GM12878 (cell line): ENCODE results near the gene TPPP3. TPM values are rescaled to one million over a fixed set of nuclear protein-coding genes. Genes with fewer than 3 reads are reported as not detected.
"Not testable (repeated sequence)": the region's sequence is repeated elsewhere in the genome, so short reads cannot be mapped to it uniquely, and the experiment has no call there.

Experiments
- ATAC-seq: fragments of 200-7000 bp; cut with Tn5 transposase; 3 replicates; pipeline ENCODE4 v1.9.1; 2020; ENCODE audit warnings: mild to moderate bottlenecking, moderate library complexity
- BruUV-seq: library from RNA; stranded (reverse); fragments of 400-500 nt; replicated peaks from 2 replicates; lab custom pipeline; 2021; lab: Mats Ljungman, UMichigan
- CTCF ChIA-PET: fragments of 300-600 bp; sonication (Branson Sonifier 250); formaldehyde crosslinking; extraction: SDS; loops from one replicate; lab custom pipeline; 2021; ENCODE audit warnings: inconsistent platforms; lab: Yijun Ruan, JAX
- POLR2A ChIA-PET: fragments of 350-600 bp; formaldehyde crosslinking; extraction: SDS; loops from one replicate; lab custom pipeline; 2021; ENCODE audit warnings: inconsistent platforms; lab: Charles Lee
- RAD21 ChIA-PET: fragments of 300-600 bp; sonication (Branson Sonifier 250); formaldehyde crosslinking; loops from one replicate; lab custom pipeline; 2023; ENCODE audit warnings: antibody characterized with exemption; ENCODE audit not compliant: unreplicated experiment; lab: Charles Lee
- SMC1A ChIA-PET: fragments of 300-600 bp; sonication (Branson Sonifier 250); formaldehyde crosslinking; loops from one replicate; lab custom pipeline; 2023; ENCODE audit not compliant: unreplicated experiment, uncharacterized antibody; lab: Charles Lee
- DNase-seq: peaks from one replicate; pipeline ENCODE4 v3.0.0-alpha.2; 2011; ENCODE audit warnings: low read depth, low spot score
- FAIRE-seq: peaks from 3 replicates; lab custom pipeline; 2011; peaks lifted over from hg19 to GRCh38; lab: Jason Lieb, UNC
- H2AFZ ChIP-seq: 2 replicates; pipeline ENCODE4 v1.6.0; 2011; ENCODE audit warnings: low read depth, low read length, control low read depth; ENCODE audit not compliant: control insufficient read depth
- H3K27ac ChIP-seq: 2 replicates; pipeline ENCODE4 v1.5.1; 2011; ENCODE audit warnings: control low read depth; ENCODE audit not compliant: control insufficient read depth, insufficient read depth
- H3K27me3 ChIP-seq, 2 experiments: replicated peaks in 1 of 2; 2 replicates each; pipeline versions ENCODE4 v1.6.0 to v1.6.1; 2011; ENCODE audit warnings: low read length in 1 of 2; ENCODE audit not compliant: control insufficient read depth in 2 of 2, insufficient read depth in 2 of 2
- H3K36me3 ChIP-seq, 2 experiments: 2 replicates each; pipeline ENCODE4 v1.5.1; 2011; ENCODE audit warnings: low read length in 1 of 2; ENCODE audit not compliant: control insufficient read depth in 2 of 2, insufficient read depth in 2 of 2
- H3K4me1 ChIP-seq: 2 replicates; pipeline ENCODE4 v1.6.1; 2011; ENCODE audit warnings: mild to moderate bottlenecking, low read length, moderate library complexity, mixed read lengths; ENCODE audit not compliant: control insufficient read depth, insufficient read depth
- H3K4me2 ChIP-seq: 2 replicates; pipeline ENCODE4 v1.6.0; 2011; ENCODE audit warnings: control low read depth; ENCODE audit not compliant: control insufficient read depth, insufficient read depth
- H3K4me3 ChIP-seq: fragments of 200-600 bp; sonication (generic); 2 replicates; pipeline ENCODE4 v1.5.1; 2016
- H3K79me2 ChIP-seq: 2 replicates; pipeline ENCODE4 v1.6.0; 2011; ENCODE audit warnings: low read length; ENCODE audit not compliant: control insufficient read depth, insufficient read depth
- H3K9ac ChIP-seq: 2 replicates; pipeline ENCODE4 v1.8.0; 2011; ENCODE audit warnings: low read length, control low read depth, mixed read lengths; ENCODE audit not compliant: control insufficient read depth, insufficient read depth
- H3K9me3 ChIP-seq: replicated peaks from 3 replicates; pipeline ENCODE4 v1.5.1; 2011; ENCODE audit warnings: mild to moderate bottlenecking, low read length; ENCODE audit not compliant: control insufficient read depth, insufficient read depth
- H4K20me1 ChIP-seq: 2 replicates; pipeline ENCODE4 v1.6.0; 2011; ENCODE audit not compliant: control insufficient read depth, insufficient read depth
- CTCF ChIP-seq, 3 experiments: IDR thresholded peaks in 2 of 3; conservative IDR thresholded peaks in 1 of 3; 2 replicates each; pipeline ENCODE4 v1.5.1; 2011; ENCODE audit warnings: low read depth in 3 of 3, low read length in 3 of 3, mild to moderate bottlenecking in 3 of 3, control low read depth in 2 of 3, moderate library complexity in 2 of 3, inconsistent platforms in 1 of 3, mixed read lengths in 1 of 3; ENCODE audit not compliant: control insufficient read depth in 2 of 3, insufficient read depth in 1 of 3; ENCODE audit errors: extremely low read depth in 1 of 3
- MLLT1 ChIP-seq: fragments of 450-650 bp; IDR thresholded peaks from 2 replicates; pipeline ENCODE4 v1.6.1; 2016; ENCODE audit warnings: mild to moderate bottlenecking
- RAD21 ChIP-seq: IDR thresholded peaks from 2 replicates; pipeline ENCODE4 v1.6.1; 2011; ENCODE audit warnings: mild to moderate bottlenecking, low read depth, low read length, moderate library complexity; ENCODE audit not compliant: insufficient read depth
- SMAD5 ChIP-seq: IDR thresholded peaks from 2 replicates; pipeline ENCODE4 v1.6.1; 2016; ENCODE audit warnings: antibody characterized with exemption, low read depth
- WGBS: methylation state at CpG from one replicate; pipeline ENCODE4 v1.1.6; 2016; ENCODE audit warnings: low lambda C conversion rate; ENCODE audit not compliant: insufficient replicate concordance, insufficient coverage; ENCODE audit errors: missing lambda C conversion rate; 5-methylcytosine and 5-hydroxymethylcytosine counted together
- in situ Hi-C: fragments of 300-500 bp; cut with MboI; formaldehyde crosslinking; loops from 9 replicates; pipeline ENCODE4 v1.14.3; 2018; ENCODE audit warnings: mixed read lengths
- intact Hi-C: fragments of 100-400 bp; cut with micrococcal nuclease; formaldehyde crosslinking; loops from one replicate; pipeline ENCODE4 v1.14.2; 2022; ENCODE audit not compliant: unreplicated experiment
- polyA plus RNA-seq, 11 experiments: library from polyadenylated mRNA; depleted of rRNA in 4 of 11; unstranded in 6 of 11; stranded (reverse) in 5 of 11; fragments of >200 nt; fragmentation: Nextera tagmentation in 4 of 11; fragmentation: Illumina TruSeq in 1 of 11; extraction: Ambion mirVana in 4 of 11; extraction: Trizol in 1 of 11; gene quantifications; 1 replicate in 1 of 11; 2 replicates in 10 of 11; pipeline versions ENCODE4 v1.2.1 to v1.2.3, GENCODE V29; 2011 to 2016; ENCODE audit warnings: inconsistent platforms in 2 of 11, missing spikeins in 2 of 11, low read depth in 1 of 11
- total RNA-seq, 4 experiments: library from RNA; depleted of rRNA in 3 of 4; stranded (reverse); fragments of >200 nt in 3 of 4; fragmentation: Illumina TruSeq in 1 of 4; extraction: Trizol in 1 of 4; gene quantifications; 2 replicates each; pipeline versions ENCODE4 v1.2.1 to v1.2.3, GENCODE V29; 2013 to 2021

Gene TPPP3
- total and polyA plus RNA-seq, 10 of the 15 experiments (the other 5 are each of a cell fraction or from before 2014, with no cell fraction given): 0.14 TPM; not detected in 9

- H3K79me2 ChIP-seq, H3K27me3 ChIP-seq, FAIRE-seq, DNase-seq, in situ Hi-C loops, CTCF ChIA-PET, H3K9ac ChIP-seq, RAD21 ChIA-PET, BruUV-seq, H3K27ac ChIP-seq, H3K36me3 ChIP-seq, POLR2A ChIA-PET, ATAC-seq, SMC1A ChIA-PET, intact Hi-C loops, H3K9me3 ChIP-seq, H2AFZ ChIP-seq, H3K4me2 ChIP-seq, H3K4me1 ChIP-seq, H3K4me3 ChIP-seq, H4K20me1 ChIP-seq: not testable (repeated sequence)
- 36% methylated on average over 11 of the region's 11 CpGs for WGBS
Observed at GRCh38 chr16:67376012-67376411, 17.3 kb downstream of the TPPP3 start.

GRCh38 chr16:67372664-67373063 lies 20.6 kb downstream of the TPPP3 start:
- in situ Hi-C loops (no loop called here), intact Hi-C loops (no loop called here)
- Histone ChIP-seq H3K9ac (no peak overlapping the region), H3K36me3 (no peaks in the 10 kb centered on the region), H3K9me3 (peaks cover 4% of the 10 kb centered on the region; the same call in 1 of the 3 replicates), H2AFZ (no peak overlapping the region), H3K27ac (no peak overlapping the region), H4K20me1 (no peaks in the 10 kb centered on the region), H3K27me3 (no peaks in the 10 kb centered on the region; a peak in 1 of 4 replicates), H3K79me2 (no peaks in the 10 kb centered on the region), H3K4me2 (no peak overlapping the region), H3K4me1 (no peaks in the 10 kb centered on the region), H3K4me3 (no peak overlapping the region)
- peak; percentile 33; the same call in 1 of the 2 replicates for TF ChIP-seq RAD21
- no peak for TF ChIP-seq SMAD5
- no peak for TF ChIP-seq MLLT1
- TF ChIP-seq CTCF (IDR thresholded peaks at IDR 0.05 in 2 of 3, conservative IDR thresholded peaks at IDR 0.05 in 1 of 3; ENCODE audit: control insufficient read depth in 2 of 3, extremely low read depth in 1 of 3, insufficient read depth in 1 of 3, low read depth in 3 of 3, low read length in 3 of 3): peak; percentile 24 to 33 (median 29); a peak in 2 of 6 replicates
- RAD21 ChIA-PET: no interaction called here
- no TSS peak for BruUV-seq
- SMC1A ChIA-PET: interaction anchor here (0.7 kb wide), 1 partner anchor 10 kb away, joined by 4 read pairs; no protein-coding TSS in a partner anchor
- FAIRE-seq (no peak), ATAC-seq (no peak), DNase-seq (no peak)
- POLR2A ChIA-PET: no interaction called here
- CTCF ChIA-PET: interaction anchor here (0.7 to 1.3 kb wide), 6 partner anchors 8 to 148 kb away, joined by 3 to 5 read pairs (median 4); no protein-coding TSS in a partner anchor
